Esophagus muscularis mucosa (tissue), 4 donors: Measurements from ENCODE around the gene BANK1. TPM values are rescaled to one million over a fixed set of nuclear protein-coding genes. Genes with fewer than 3 reads are reported as not detected.

Experiments
- DNase-seq: peaks from one replicate; pipeline ENCODE4 v3.0.0-alpha.2; 2017; ENCODE audit errors: extremely low spot score
- H3K27ac ChIP-seq, 4 donors: fragments of 200-600 bp; sonication (generic); replicated peaks in 1 of 4; 1 replicate in 3 of 4; 2 replicates in 1 of 4; pipeline ENCODE4 v1.5.1; 2016 to 2019; ENCODE audit warnings: mild to moderate bottlenecking in 1 of 4
- H3K27me3 ChIP-seq, 4 donors: fragments of 200-600 bp; sonication (generic); one replicate each; pipeline versions ENCODE4 v1.5.1 to v1.6.0; 2016 to 2019
- H3K36me3 ChIP-seq, 4 donors: fragments of 200-600 bp; sonication (generic); one replicate each; pipeline ENCODE4 v1.5.1; 2016 to 2019
- H3K4me1 ChIP-seq, 4 donors: fragments of 200-600 bp; sonication (generic); one replicate each; pipeline ENCODE4 v1.5.1; 2016 to 2019
- H3K4me3 ChIP-seq, 4 donors: fragments of 200-600 bp; sonication (generic); 1 replicate in 2 of 4; 2 replicates in 2 of 4; pipeline ENCODE4 v1.5.1; 2016 to 2019; ENCODE audit warnings: mild to moderate bottlenecking in 4 of 4, moderate library complexity in 1 of 4
- H3K9me3 ChIP-seq, 4 donors: fragments of 200-600 bp; sonication (generic); 1 replicate in 3 of 4; 2 replicates in 1 of 4; pipeline ENCODE4 v1.5.1; 2016 to 2019
- EP300 ChIP-seq: sonication (generic); formaldehyde crosslinking; IDR thresholded peaks from one replicate; pipeline ENCODE4 v1.6.1; 2017; ENCODE audit warnings: antibody characterized with exemption
- POLR2A ChIP-seq: fragments of 450-650 bp; IDR thresholded peaks from one replicate; pipeline ENCODE4 v1.6.1; 2017; ENCODE audit warnings: antibody characterized with exemption, moderate library complexity, mild to moderate bottlenecking, low read depth
- POLR2AphosphoS5 ChIP-seq, 2 donors: sonication (generic); formaldehyde crosslinking; IDR thresholded peaks; one replicate each; pipeline ENCODE4 v1.6.1; 2017; ENCODE audit warnings: antibody characterized with exemption in 2 of 2
- whole genome bisulfite sequencing: methylation state at CpG from one replicate; pipeline ENCODE4 v1.1.5; 2018; 5-methylcytosine and 5-hydroxymethylcytosine counted together
- intact Hi-C: fragments of 100-400 bp; cut with DNase I; formaldehyde crosslinking; loops from one replicate; pipeline ENCODE4 v1.15.1; 2023
- total RNA-seq, 4 donors: library from RNA; depleted of rRNA; stranded (reverse); fragments of >200 nt; gene quantifications; one replicate each; pipeline versions ENCODE4 v1.1.0 to v1.2.1, GENCODE V29; 2016
- TF ChIP-seq, protein P1 (sequence below), 3 experiments: fragments of 200-600 bp in 2 of 3; fragments of 450-650 bp in 1 of 3; sonication (generic) in 2 of 3; IDR thresholded peaks; one replicate each; pipeline ENCODE4 v1.5.1; 2017 to 2019; ENCODE audit warnings: antibody characterized with exemption in 3 of 3, mild to moderate bottlenecking in 2 of 3, moderate library complexity in 1 of 3

BANK1 gene
- total RNA-seq, 4 donors from 2014 or later: 0.45 to 2.7 (median 0.96) TPM

DNA sequence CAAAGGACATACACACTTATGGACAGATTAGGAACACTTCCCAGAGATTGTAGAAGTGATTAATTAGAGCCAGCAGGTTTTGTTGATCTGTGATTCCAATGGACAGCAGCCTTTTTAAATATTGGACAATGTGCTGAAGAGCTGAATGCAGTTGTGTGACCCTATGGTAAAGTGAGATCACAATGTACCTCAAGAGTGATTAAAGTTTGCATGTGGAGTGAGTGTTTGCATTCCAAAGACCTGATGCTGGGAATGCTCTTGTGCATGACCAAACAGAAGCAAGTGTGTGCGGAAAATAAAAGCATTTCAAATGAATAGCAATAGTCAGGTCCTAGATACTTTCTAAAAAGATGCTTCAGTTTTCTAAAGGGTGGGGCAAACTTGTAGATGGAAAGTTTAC is 154.1 kb downstream of the BANK1 start:
- Histone ChIP-seq H3K4me1 (no peaks in the 10 kb centered on the region), H3K36me3 (no peaks in the 10 kb centered on the region), H3K4me3 (no peak overlapping the region), H3K27me3 (no peaks in the 10 kb centered on the region), H3K27ac (no peak overlapping the region), H3K9me3 (no peaks in the 10 kb centered on the region)
- no peak for DNase-seq
- intact Hi-C loops: no loop called here
- 100% methylated on average over 1 of the region's 1 CpG for WGBS
- TF ChIP-seq POLR2AphosphoS5 (IDR thresholded peaks at IDR 0.05) (no peak), POLR2A (no peak), EP300 (no peak)
- TF ChIP-seq, protein P1, sequence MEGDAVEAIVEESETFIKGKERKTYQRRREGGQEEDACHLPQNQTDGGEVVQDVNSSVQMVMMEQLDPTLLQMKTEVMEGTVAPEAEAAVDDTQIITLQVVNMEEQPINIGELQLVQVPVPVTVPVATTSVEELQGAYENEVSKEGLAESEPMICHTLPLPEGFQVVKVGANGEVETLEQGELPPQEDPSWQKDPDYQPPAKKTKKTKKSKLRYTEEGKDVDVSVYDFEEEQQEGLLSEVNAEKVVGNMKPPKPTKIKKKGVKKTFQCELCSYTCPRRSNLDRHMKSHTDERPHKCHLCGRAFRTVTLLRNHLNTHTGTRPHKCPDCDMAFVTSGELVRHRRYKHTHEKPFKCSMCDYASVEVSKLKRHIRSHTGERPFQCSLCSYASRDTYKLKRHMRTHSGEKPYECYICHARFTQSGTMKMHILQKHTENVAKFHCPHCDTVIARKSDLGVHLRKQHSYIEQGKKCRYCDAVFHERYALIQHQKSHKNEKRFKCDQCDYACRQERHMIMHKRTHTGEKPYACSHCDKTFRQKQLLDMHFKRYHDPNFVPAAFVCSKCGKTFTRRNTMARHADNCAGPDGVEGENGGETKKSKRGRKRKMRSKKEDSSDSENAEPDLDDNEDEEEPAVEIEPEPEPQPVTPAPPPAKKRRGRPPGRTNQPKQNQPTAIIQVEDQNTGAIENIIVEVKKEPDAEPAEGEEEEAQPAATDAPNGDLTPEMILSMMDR (IDR thresholded peaks at IDR 0.05): no peak

DNA sequence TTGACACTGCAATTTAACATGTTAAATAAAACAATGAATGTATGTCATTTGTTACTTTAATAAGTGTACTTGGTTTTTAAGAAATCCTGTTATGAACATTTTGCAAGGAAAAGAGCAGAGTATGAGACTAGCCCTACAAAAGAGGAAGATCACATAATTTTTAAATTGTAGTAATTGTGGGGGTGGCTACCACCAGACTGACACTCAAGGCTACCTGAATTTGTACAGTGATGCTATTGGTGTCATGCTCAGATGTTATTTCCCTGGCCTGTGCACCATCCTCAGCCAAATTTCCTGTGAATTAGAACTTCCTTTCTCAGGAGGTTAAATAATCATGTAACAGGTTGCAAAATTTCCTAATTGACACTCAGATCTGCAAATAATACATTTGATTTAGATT is 157.5 kb downstream of the BANK1 start:
- no peak for DNase-seq
- intact Hi-C loops: no loop called here
- TF ChIP-seq POLR2A: no peak
- TF ChIP-seq EP300: no peak
- no peak for TF ChIP-seq POLR2AphosphoS5 (IDR thresholded peaks at IDR 0.05)
- TF ChIP-seq, protein P1 (IDR thresholded peaks at IDR 0.05): no peak
- Histone ChIP-seq H3K4me1 (peaks cover 0 to 3% (median 0%) of the 10 kb centered on the region in 4 donors), H3K4me3 (no peak overlapping the region), H3K27ac (no peak overlapping the region), H3K36me3 (no peaks in the 10 kb centered on the region), H3K9me3 (no peaks in the 10 kb centered on the region), H3K27me3 (no peaks in the 10 kb centered on the region)

DNA sequence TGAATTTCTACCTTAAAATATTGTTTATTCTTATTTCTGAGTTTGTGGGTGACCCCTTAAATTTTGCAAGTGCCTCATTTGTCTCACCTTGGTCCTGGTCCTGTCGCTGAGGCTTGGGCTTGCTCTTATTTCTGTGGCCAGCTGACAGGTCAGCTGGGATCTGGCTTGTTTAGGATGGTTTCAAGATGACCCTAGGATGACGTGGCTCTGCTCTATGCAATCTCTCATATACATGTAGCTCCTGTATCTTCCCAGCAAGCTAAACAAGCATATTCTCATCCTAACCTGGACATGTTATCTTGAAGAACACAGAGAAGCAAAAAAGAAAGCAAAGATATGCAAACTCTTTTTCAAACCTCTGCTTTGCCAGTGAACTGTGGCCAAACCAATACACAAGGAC is 158.4 kb downstream of the BANK1 start:
- no peak overlapping the region for H3K27ac ChIP-seq
- intact Hi-C loops: no loop called here
- H3K27me3 ChIP-seq: no peaks in the 10 kb centered on the region
- no peak for DNase-seq
- H3K9me3 ChIP-seq: no peaks in the 10 kb centered on the region
- WGBS: 51% methylated on average over 2 of the region's 2 CpGs
- TF ChIP-seq POLR2A: no peak
- TF ChIP-seq, protein P1 (IDR thresholded peaks at IDR 0.05): no peak
- TF ChIP-seq EP300: no peak
- no peak for TF ChIP-seq POLR2AphosphoS5 (IDR thresholded peaks at IDR 0.05)
- no peaks in the 10 kb centered on the region for H3K36me3 ChIP-seq
- H3K4me3 ChIP-seq: no peak overlapping the region
- H3K4me1 ChIP-seq: peaks cover 0 to 9% (median 6%) of the 10 kb centered on the region in 4 donors

DNA sequence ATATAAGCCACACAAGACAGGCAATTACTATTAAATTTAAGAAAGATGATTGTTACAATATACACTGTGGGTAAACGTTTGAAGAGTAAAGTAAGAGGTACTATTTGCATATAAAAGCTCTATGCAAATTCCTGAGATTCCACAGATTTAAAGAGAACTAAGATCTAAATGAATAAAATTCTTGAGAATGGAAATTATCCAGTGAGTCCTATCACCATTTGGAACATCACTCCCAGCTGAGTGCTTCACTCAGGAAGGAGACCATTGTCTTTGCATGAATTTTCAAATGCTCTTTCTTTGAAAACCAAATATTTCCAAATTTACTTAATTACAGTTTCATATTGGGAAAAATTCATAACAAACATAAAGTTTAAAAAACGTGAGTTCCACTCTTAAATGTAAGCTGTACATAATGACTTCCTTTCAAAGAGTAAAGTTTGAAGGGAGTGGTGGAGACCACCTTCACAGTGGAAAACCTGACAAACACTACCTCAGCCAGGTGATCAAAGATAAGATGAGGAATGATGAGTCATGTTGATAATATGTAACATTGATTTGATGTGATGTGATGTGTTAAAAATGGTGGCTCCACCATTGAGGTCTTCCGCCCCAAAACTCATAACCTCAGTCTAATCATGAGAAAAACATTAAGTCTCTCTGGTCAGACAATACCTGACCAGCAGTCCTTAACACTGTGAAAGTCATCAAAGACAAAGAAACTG is 159.9 kb downstream of the BANK1 start:
- Histone ChIP-seq H3K36me3 (no peaks in the 10 kb centered on the region), H3K27me3 (no peaks in the 10 kb centered on the region), H3K4me3 (no peak overlapping the region), H3K9me3 (no peaks in the 10 kb centered on the region), H3K27ac (no peak overlapping the region), H3K4me1 (peaks cover 0 to 23% (median 17%) of the 10 kb centered on the region in 4 donors)
- TF ChIP-seq EP300 (no peak), POLR2AphosphoS5 (IDR thresholded peaks at IDR 0.05) (no peak), POLR2A (no peak)
- TF ChIP-seq, protein P1 (IDR thresholded peaks at IDR 0.05): no peak
- 66% methylated on average over 3 of the region's 3 CpGs for WGBS
- no peak for DNase-seq
- intact Hi-C loops: no loop called here

DNA sequence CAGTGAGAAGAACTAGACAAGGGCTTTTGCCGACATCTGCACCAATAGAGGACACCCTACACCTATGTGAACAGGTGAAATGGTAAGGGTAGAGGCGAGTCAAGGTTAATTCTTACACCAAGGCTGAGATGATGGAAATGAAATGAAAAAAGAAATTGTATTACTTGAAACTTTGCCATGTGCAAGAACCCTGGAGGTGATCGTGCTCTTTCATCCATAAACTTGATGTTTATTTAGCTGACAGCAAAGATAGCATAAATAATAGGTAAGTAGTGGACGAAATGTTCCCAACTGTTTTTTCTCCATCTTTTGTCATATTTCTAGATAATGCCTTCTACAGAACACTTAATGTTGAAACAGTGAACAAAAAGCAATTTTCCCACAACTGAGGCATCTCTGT is 162.5 kb downstream of the BANK1 start:
- H3K27me3 ChIP-seq: no peaks in the 10 kb centered on the region
- no peaks in the 10 kb centered on the region for H3K36me3 ChIP-seq
- TF ChIP-seq POLR2A: no peak
- TF ChIP-seq EP300: no peak
- TF ChIP-seq, protein P1 (IDR thresholded peaks at IDR 0.05): no peak
- TF ChIP-seq POLR2AphosphoS5 (IDR thresholded peaks at IDR 0.05): no peak
- intact Hi-C loops: no loop called here
- no peak for DNase-seq
- no peak overlapping the region for H3K4me3 ChIP-seq
- H3K4me1 ChIP-seq: peaks cover 0 to 24% (median 17%) of the 10 kb centered on the region in 4 donors
- H3K9me3 ChIP-seq: no peaks in the 10 kb centered on the region
- H3K27ac ChIP-seq: no peak overlapping the region
- WGBS: 80% methylated on average over 4 of the region's 4 CpGs
